ENCODE results near the gene SH3RF2.

DNA sequence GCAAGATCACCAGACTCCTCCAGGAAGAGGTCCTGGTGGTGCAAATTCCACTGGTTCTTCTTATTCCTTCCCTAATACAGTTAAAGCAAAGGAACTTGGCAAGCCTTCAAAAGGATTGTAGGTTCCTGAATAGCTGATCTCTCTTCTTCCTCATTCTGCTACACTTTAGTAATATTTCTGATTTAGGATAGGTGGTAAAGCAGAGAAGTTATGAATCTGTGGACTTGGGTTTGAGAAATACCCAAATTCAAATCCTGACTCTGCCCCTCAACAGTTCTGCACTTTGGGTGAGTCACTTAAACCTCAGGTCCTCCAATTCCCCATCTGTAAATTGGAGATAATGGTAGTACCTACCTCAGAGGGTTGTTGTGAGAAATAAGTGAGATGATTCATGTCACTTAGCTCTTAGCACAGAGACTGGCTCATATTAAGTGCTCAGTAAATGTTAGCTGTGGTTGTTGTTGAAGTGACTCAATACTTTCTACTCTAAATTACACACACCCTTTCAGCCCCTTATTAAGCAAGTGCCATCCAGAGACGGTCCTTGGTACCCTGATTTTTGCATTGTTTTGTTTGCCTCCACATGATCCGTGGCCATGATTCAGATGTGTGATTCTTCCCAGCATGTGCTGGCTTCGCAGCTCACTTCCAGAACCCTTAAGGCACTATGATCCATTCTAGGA lies 5.2 kb downstream of the SH3RF2 start:
- TF ChIP-seq, protein P1, sequence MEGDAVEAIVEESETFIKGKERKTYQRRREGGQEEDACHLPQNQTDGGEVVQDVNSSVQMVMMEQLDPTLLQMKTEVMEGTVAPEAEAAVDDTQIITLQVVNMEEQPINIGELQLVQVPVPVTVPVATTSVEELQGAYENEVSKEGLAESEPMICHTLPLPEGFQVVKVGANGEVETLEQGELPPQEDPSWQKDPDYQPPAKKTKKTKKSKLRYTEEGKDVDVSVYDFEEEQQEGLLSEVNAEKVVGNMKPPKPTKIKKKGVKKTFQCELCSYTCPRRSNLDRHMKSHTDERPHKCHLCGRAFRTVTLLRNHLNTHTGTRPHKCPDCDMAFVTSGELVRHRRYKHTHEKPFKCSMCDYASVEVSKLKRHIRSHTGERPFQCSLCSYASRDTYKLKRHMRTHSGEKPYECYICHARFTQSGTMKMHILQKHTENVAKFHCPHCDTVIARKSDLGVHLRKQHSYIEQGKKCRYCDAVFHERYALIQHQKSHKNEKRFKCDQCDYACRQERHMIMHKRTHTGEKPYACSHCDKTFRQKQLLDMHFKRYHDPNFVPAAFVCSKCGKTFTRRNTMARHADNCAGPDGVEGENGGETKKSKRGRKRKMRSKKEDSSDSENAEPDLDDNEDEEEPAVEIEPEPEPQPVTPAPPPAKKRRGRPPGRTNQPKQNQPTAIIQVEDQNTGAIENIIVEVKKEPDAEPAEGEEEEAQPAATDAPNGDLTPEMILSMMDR (IDR thresholded peaks at IDR 0.05) = no peak
- TF ChIP-seq EZH2 (IDR thresholded peaks at IDR 0.05) (no peak), EZH2phosphoT487 (IDR thresholded peaks at IDR 0.05) (no peak)

All from neural progenitor cell (in vitro differentiated cells).